ENCODE data around the gene HERC3. TPM values are rescaled to one million over a fixed set of nuclear protein-coding genes. Genes with fewer than 3 reads are reported as not detected.
A peak's percentile ranks its signal among the peaks of the same experiment; 100 is the strongest.

The HERC3 gene
- polyA plus RNA-seq, 3 donors, result 30.5 to 36.9 (median 36.7) TPM

GRCh38 chr4:88719381-88719780 lies 127.1 kb downstream of the HERC3 start:
- Histone ChIP-seq H3K36me3 (replicated peaks in 1 of 2; ENCODE audit: control insufficient read depth in 1 of 2, insufficient read depth in 2 of 2, low read length in 2 of 2) (peaks cover 60 to 93% of the 10 kb centered on the region in 2 donors), H3K9ac (ENCODE audit: insufficient read depth, low read length, poor library complexity, severe bottlenecking) (no peak overlapping the region), H3K27ac (ENCODE audit: low read depth in 1 of 2, low read length in 2 of 2) (peak overlapping the region in 1 of 2 donors; percentile 80), H4K20me1 (ENCODE audit: insufficient read depth, low read length) (peaks cover 17% of the 10 kb centered on the region), H3K4me1 (ENCODE audit: control insufficient read depth in 1 of 2, insufficient read depth in 2 of 2, low read length in 2 of 2) (peaks cover 12 to 17% of the 10 kb centered on the region in 2 donors), H2AFZ (ENCODE audit: insufficient read depth, low read depth, low read length, poor library complexity, severe bottlenecking) (no peak overlapping the region), H3K9me3 (replicated peaks in 1 of 2; ENCODE audit: control insufficient read depth in 1 of 2, insufficient read depth in 1 of 2, low read length in 2 of 2) (peaks cover 15 to 22% of the 10 kb centered on the region in 2 donors), H3K79me2 (ENCODE audit: insufficient read depth, low read length) (no peaks in the 10 kb centered on the region), H3K4me2 (replicated peaks; ENCODE audit: extremely low read depth, low read length, poor library complexity, severe bottlenecking) (no peak overlapping the region), H3K27me3 (ENCODE audit: control insufficient read depth in 2 of 2, insufficient read depth in 2 of 2, low read length in 2 of 2) (no peaks in the 10 kb centered on the region), H3K4me3 (replicated peaks in 1 of 3; ENCODE audit: low read depth in 2 of 3, low read length in 3 of 3) (no peak overlapping the region)
- TF ChIP-seq, protein P1, sequence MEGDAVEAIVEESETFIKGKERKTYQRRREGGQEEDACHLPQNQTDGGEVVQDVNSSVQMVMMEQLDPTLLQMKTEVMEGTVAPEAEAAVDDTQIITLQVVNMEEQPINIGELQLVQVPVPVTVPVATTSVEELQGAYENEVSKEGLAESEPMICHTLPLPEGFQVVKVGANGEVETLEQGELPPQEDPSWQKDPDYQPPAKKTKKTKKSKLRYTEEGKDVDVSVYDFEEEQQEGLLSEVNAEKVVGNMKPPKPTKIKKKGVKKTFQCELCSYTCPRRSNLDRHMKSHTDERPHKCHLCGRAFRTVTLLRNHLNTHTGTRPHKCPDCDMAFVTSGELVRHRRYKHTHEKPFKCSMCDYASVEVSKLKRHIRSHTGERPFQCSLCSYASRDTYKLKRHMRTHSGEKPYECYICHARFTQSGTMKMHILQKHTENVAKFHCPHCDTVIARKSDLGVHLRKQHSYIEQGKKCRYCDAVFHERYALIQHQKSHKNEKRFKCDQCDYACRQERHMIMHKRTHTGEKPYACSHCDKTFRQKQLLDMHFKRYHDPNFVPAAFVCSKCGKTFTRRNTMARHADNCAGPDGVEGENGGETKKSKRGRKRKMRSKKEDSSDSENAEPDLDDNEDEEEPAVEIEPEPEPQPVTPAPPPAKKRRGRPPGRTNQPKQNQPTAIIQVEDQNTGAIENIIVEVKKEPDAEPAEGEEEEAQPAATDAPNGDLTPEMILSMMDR (IDR thresholded peaks at IDR 0.05), result no peak
- Mint-ChIP-seq H3K27ac (peak overlapping the region in 5 of 7 donors; percentile 41 to 85 (median 81)), H3K36me3 (peaks cover 80 to 88% of the 10 kb centered on the region in 2 donors), H3K4me1 (peaks cover 18% of the 10 kb centered on the region), H3K4me3 (no peak overlapping the region), H3K9me3 (peaks cover 19 to 33% (median 25%) of the 10 kb centered on the region in 7 donors), H3K27me3 (ENCODE audit: low read depth in 3 of 3) (no peaks in the 10 kb centered on the region)
- no peak for DNase-seq
- WGBS (ENCODE audit: insufficient coverage), result no CpG with 5 or more reads among the region's 1 CpG
- intact Hi-C loops (cut with micrococcal nuclease), result no loop called here

DNA sequence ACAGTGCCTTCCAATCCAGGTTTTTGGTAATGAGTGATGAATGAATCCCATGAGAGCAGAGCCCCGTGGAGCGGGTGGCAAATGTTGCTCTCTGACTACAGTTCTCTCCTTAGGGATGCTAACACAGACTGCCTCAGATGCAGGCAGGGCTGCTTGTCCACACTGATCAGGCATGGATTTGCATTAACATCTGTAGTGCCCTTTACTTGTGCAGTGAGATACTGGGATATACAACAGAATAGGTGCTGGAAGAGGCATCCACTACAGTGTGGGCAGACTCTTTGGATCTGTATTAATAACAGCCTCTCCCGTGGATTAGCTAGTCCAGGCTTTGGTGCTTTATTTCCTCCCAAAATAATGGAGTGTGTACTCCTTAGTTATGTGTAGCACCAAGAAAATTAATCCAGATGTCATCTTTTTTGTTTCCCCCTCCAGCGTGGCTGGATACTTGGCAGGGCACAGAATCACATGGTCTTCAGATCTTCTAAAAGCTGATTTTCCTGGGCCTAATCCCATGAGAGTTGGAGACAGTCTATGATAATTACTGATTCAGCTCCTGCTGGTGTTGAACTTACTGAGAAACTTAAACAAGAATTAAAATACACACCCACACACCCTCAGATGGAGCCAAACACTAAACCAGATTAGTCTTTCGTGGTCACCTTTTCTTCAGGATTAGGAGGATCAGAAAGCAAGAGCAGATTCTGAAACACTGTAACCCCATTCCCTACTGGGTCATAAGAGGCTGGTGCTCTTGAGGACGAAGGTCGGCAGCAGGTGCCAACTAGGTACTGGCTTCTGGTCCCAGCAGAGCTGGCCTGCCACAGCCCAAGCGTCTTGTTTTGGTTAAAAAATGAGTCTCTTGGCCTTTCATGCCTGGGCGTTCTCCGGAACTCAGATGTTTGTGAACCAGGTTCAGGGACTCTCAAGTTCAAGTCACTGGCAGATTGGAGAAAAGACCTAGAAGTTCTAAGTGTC lies 128.5 kb downstream of the HERC3 start:
- peaks cover 81 to 87% of the 10 kb centered on the region in 2 donors for H3K36me3 Mint-ChIP-seq
- H3K4me3 Mint-ChIP-seq, result no peak overlapping the region

More for the DNA sequence above, 128.5 kb downstream of the HERC3 start:
- H3K36me3 ChIP-seq (replicated peaks in 1 of 2; ENCODE audit: control insufficient read depth in 1 of 2, insufficient read depth in 2 of 2, low read length in 2 of 2), result peaks cover 66 to 97% of the 10 kb centered on the region in 2 donors
- H2AFZ ChIP-seq (ENCODE audit: insufficient read depth, low read depth, low read length, poor library complexity, severe bottlenecking), result no peak overlapping the region
- Mint-ChIP-seq H3K27me3 (ENCODE audit: low read depth in 3 of 3) (no peaks in the 10 kb centered on the region), H3K9me3 (peaks cover 16 to 31% (median 23%) of the 10 kb centered on the region in 7 donors), H3K4me1 (peaks cover 18% of the 10 kb centered on the region), H3K27ac (peak overlapping the region in 4 of 7 donors; percentile 13 to 49 (median 30))
- TF ChIP-seq, protein P1 (IDR thresholded peaks at IDR 0.05), result no peak
- no peak for DNase-seq
- H3K27me3 ChIP-seq (ENCODE audit: control insufficient read depth in 2 of 2, insufficient read depth in 2 of 2, low read length in 2 of 2), result no peaks in the 10 kb centered on the region
- no peak overlapping the region for H3K9ac ChIP-seq (ENCODE audit: insufficient read depth, low read length, poor library complexity, severe bottlenecking)
- H3K4me1 ChIP-seq (ENCODE audit: control insufficient read depth in 1 of 2, insufficient read depth in 2 of 2, low read length in 2 of 2), result peaks cover 12 to 17% of the 10 kb centered on the region in 2 donors
- WGBS (ENCODE audit: insufficient coverage), result 99% methylated on average over 8 of the region's 10 CpGs
- H3K4me3 ChIP-seq (replicated peaks in 1 of 3; ENCODE audit: low read depth in 2 of 3, low read length in 3 of 3), result no peak overlapping the region
- H3K27ac ChIP-seq (ENCODE audit: low read depth in 1 of 2, low read length in 2 of 2), result peak overlapping the region in 1 of 2 donors; percentile 17
- peaks cover 24% of the 10 kb centered on the region for H4K20me1 ChIP-seq (ENCODE audit: insufficient read depth, low read length)
- no peak overlapping the region for H3K4me2 ChIP-seq (replicated peaks; ENCODE audit: extremely low read depth, low read length, poor library complexity, severe bottlenecking)
- peaks cover 15 to 22% of the 10 kb centered on the region in 2 donors for H3K9me3 ChIP-seq (replicated peaks in 1 of 2; ENCODE audit: control insufficient read depth in 1 of 2, insufficient read depth in 1 of 2, low read length in 2 of 2)
- intact Hi-C loops (cut with micrococcal nuclease), result no loop called here
- no peaks in the 10 kb centered on the region for H3K79me2 ChIP-seq (ENCODE audit: insufficient read depth, low read length)
